C4-2B (cell line): ENCODE measurements around the gene KLHL10.

ENCODE experiments used
- ZFX ChIP-seq: fragments of 450-650 bp; IDR thresholded peaks from 2 replicates; pipeline ENCODE4 v1.6.1; 2017
- TF ChIP-seq, protein P1 (sequence below): fragments of 450-650 bp; conservative IDR thresholded peaks from 2 replicates; pipeline ENCODE4 v1.5.1; 2017; ENCODE audit warnings: mild to moderate bottlenecking

DNA sequence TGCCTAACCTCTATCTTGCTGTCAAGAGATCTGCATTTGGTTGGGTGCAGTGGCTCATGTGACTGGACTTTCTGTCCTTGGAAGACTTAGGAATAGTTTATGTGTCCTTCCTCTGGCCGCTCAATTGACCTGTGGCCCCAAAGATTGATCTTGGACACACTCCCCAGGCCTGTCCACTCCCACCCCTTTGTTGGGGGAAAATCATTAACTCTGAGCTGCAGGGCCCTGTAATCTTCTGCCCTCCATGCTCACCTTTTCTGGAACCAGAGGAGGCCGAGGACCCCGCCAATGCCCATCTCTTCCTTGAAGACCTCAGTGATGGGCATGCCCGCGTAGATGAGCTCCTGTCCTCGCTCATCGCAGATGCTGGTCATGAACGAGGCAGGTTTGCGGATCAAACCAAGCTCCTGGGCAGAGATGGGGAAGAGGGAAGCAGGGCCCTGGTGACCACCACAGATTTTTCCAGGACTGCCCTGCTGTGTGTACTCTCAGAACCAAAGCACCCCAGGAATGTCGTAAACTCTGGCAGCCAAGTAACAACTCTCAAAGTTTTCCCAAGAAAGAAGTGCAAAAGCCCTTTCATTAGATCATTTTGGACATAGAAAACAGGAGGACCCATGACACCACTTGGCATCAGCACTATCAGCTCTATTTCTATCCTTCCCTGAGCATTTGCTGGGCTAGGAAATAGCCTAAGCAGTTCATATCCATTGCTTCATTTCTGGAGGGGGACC, 36.1 kb downstream of the KLHL10 start:
- TF ChIP-seq, protein P1, sequence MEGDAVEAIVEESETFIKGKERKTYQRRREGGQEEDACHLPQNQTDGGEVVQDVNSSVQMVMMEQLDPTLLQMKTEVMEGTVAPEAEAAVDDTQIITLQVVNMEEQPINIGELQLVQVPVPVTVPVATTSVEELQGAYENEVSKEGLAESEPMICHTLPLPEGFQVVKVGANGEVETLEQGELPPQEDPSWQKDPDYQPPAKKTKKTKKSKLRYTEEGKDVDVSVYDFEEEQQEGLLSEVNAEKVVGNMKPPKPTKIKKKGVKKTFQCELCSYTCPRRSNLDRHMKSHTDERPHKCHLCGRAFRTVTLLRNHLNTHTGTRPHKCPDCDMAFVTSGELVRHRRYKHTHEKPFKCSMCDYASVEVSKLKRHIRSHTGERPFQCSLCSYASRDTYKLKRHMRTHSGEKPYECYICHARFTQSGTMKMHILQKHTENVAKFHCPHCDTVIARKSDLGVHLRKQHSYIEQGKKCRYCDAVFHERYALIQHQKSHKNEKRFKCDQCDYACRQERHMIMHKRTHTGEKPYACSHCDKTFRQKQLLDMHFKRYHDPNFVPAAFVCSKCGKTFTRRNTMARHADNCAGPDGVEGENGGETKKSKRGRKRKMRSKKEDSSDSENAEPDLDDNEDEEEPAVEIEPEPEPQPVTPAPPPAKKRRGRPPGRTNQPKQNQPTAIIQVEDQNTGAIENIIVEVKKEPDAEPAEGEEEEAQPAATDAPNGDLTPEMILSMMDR: no peak
- TF ChIP-seq ZFX: no peak
